SK-N-SH treated with all-trans-retinoic acid at 6 μM for 48 hours (cell line): ENCODE data around the gene ANKS3.

Experiments
- CREB5 ChIP-seq: fragments of 250-450 bp; sonication (Bioruptor Pico); IDR thresholded peaks from 2 replicates; pipeline ENCODE4 v1.5.1; 2020; ENCODE audit warnings: low read depth, mild to moderate bottlenecking, moderate library complexity
- CSRNP3 ChIP-seq: fragments of 250-450 bp; sonication (Bioruptor Pico); IDR thresholded peaks from 2 replicates; pipeline ENCODE4 v1.5.1; 2021; ENCODE audit warnings: mild to moderate bottlenecking, moderate library complexity
- TF ChIP-seq, protein P1 (sequence below): fragments of 250-450 bp; sonication (Bioruptor Pico); IDR thresholded peaks from 2 replicates; pipeline ENCODE4 v1.8.0; 2020; ENCODE audit warnings: mild to moderate bottlenecking, moderate library complexity, borderline replicate concordance

- no peak for TF ChIP-seq CREB5
- no peak for TF ChIP-seq CSRNP3 (CRISPR knock-in tag)
- TF ChIP-seq, protein P1, sequence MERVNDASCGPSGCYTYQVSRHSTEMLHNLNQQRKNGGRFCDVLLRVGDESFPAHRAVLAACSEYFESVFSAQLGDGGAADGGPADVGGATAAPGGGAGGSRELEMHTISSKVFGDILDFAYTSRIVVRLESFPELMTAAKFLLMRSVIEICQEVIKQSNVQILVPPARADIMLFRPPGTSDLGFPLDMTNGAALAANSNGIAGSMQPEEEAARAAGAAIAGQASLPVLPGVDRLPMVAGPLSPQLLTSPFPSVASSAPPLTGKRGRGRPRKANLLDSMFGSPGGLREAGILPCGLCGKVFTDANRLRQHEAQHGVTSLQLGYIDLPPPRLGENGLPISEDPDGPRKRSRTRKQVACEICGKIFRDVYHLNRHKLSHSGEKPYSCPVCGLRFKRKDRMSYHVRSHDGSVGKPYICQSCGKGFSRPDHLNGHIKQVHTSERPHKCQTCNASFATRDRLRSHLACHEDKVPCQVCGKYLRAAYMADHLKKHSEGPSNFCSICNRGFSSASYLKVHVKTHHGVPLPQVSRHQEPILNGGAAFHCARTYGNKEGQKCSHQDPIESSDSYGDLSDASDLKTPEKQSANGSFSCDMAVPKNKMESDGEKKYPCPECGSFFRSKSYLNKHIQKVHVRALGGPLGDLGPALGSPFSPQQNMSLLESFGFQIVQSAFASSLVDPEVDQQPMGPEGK (CRISPR knock-in tag) = no peak
Measured at GRCh38 chr16:4760221-4760910, 26.3 kb upstream of the ANKS3 start.
